C4-2B (cell line): ENCODE results near the gene APP.

Experiments
- CTCF ChIP-seq: fragments of 450-650 bp; conservative IDR thresholded peaks from 2 replicates; pipeline ENCODE4 v1.5.1; 2017; ENCODE audit warnings: mild to moderate bottlenecking
- ZFX ChIP-seq: fragments of 450-650 bp; IDR thresholded peaks from 2 replicates; pipeline ENCODE4 v1.6.1; 2017

- TF ChIP-seq CTCF (no peak), ZFX (no peak)
Observed at GRCh38 chr21:26138615-26139257, 31.8 kb downstream of the APP start.
